Measurements from ENCODE around the gene KCNJ10. TPM values are rescaled to one million over a fixed set of nuclear protein-coding genes. Genes with fewer than 3 reads are reported as not detected.

The KCNJ10 gene
- total RNA-seq, 1 experiment from 2014 or later = 0.08 TPM

- Histone ChIP-seq H3K4me3 (ENCODE audit: low read depth in 2 of 2, low read length in 2 of 2) (no peak overlapping the region), H3K27ac (ENCODE audit: low read length) (no peak overlapping the region), H3K9me3 (ENCODE audit: control insufficient read depth, insufficient read depth, low read depth, low read length) (no peaks in the 10 kb centered on the region), H3K27me3 (ENCODE audit: control insufficient read depth, insufficient read depth, low read length) (no peaks in the 10 kb centered on the region; the same call in 1 of the 2 replicates), H3K36me3 (ENCODE audit: control insufficient read depth, insufficient read depth, low read length) (no peaks in the 10 kb centered on the region), H3K4me1 (ENCODE audit: control insufficient read depth, insufficient read depth, low read length) (no peaks in the 10 kb centered on the region)
- POLR2A ChIA-PET = interaction anchor here (0.5 kb wide), 1 partner anchor 241 kb away, joined by 8 read pairs; no protein-coding TSS in a partner anchor
- intact Hi-C loops (cut with micrococcal nuclease; ENCODE audit: unreplicated experiment) = no loop called here
- in situ Hi-C loops (cut with HindIII; ENCODE audit: low pct_unique_long_range_greater_than_20kb, low sequenced_read_pairs) = no loop called here
- no peak for TF ChIP-seq SIN3A (IDR thresholded peaks at IDR 0.05; ENCODE audit: borderline replicate concordance, insufficient read depth, low read depth, low read length)
- no peak for TF ChIP-seq POLR2AphosphoS5 (IDR thresholded peaks at IDR 0.05; ENCODE audit: low read depth, low read length)
- TF ChIP-seq REST (IDR thresholded peaks at IDR 0.05; ENCODE audit: insufficient read depth in 1 of 2, low read depth in 2 of 2, low read length in 1 of 2) = no peak
- TF ChIP-seq TCF7L2 (IDR thresholded peaks at IDR 0.05; ENCODE audit: low read depth, low read length) = no peak
- TF ChIP-seq, protein P1, sequence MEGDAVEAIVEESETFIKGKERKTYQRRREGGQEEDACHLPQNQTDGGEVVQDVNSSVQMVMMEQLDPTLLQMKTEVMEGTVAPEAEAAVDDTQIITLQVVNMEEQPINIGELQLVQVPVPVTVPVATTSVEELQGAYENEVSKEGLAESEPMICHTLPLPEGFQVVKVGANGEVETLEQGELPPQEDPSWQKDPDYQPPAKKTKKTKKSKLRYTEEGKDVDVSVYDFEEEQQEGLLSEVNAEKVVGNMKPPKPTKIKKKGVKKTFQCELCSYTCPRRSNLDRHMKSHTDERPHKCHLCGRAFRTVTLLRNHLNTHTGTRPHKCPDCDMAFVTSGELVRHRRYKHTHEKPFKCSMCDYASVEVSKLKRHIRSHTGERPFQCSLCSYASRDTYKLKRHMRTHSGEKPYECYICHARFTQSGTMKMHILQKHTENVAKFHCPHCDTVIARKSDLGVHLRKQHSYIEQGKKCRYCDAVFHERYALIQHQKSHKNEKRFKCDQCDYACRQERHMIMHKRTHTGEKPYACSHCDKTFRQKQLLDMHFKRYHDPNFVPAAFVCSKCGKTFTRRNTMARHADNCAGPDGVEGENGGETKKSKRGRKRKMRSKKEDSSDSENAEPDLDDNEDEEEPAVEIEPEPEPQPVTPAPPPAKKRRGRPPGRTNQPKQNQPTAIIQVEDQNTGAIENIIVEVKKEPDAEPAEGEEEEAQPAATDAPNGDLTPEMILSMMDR (IDR thresholded peaks at IDR 0.05) = no peak
- no peak for DNase-seq (ENCODE audit: low read depth, low spot score)
- BruUV-seq (replicated peaks) = no TSS peak
- CTCF ChIA-PET = interaction anchor here (0.9 to 1.8 kb wide), 2 partner anchors 35 to 43 kb away, joined by 3 to 4 read pairs; no protein-coding TSS in a partner anchor
- ATAC-seq = no peak
These were observed 104.7 kb downstream of the KCNJ10 start for GRCh38 chr1:159965263-159965662.

DNA sequence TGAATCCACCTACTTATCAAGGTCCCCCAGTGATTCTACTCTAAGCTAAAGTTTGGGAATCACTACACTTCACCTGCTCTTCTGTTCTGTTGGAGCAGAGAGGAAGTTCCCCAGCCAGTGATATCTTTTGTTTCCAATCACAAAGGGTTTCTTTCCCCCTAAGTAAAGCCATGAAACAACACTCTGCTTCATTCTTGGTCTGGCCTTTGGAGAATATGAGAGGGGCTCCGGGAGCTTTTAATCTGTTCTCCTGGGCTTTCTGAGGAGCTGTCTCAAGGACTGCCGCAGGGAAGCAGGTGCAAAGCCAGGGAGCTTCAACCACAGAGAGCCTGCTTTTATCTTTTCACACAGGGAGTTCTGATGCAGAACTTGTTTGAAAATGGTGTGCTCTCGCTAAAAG is 105.8 kb downstream of the KCNJ10 start:
- CTCF ChIA-PET = interaction anchor here (1.8 kb wide), 1 partner anchor 44 kb away, joined by 4 read pairs; no protein-coding TSS in a partner anchor
- DNase-seq (ENCODE audit: low read depth, low spot score) = no peak
- no peak overlapping the region for H3K4me3 ChIP-seq (ENCODE audit: low read depth in 2 of 2, low read length in 2 of 2)
- no peaks in the 10 kb centered on the region for H3K4me1 ChIP-seq (ENCODE audit: control insufficient read depth, insufficient read depth, low read length)
- no peaks in the 10 kb centered on the region; the same call in 1 of the 2 replicates for H3K27me3 ChIP-seq (ENCODE audit: control insufficient read depth, insufficient read depth, low read length)
- TF ChIP-seq, protein P1 (IDR thresholded peaks at IDR 0.05) = no peak
- TF ChIP-seq SIN3A (IDR thresholded peaks at IDR 0.05; ENCODE audit: borderline replicate concordance, insufficient read depth, low read depth, low read length) (no peak), POLR2AphosphoS5 (IDR thresholded peaks at IDR 0.05; ENCODE audit: low read depth, low read length) (no peak), TCF7L2 (IDR thresholded peaks at IDR 0.05; ENCODE audit: low read depth, low read length) (no peak), REST (IDR thresholded peaks at IDR 0.05; ENCODE audit: insufficient read depth in 1 of 2, low read depth in 2 of 2, low read length in 1 of 2) (no peak)
- POLR2A ChIA-PET = no interaction called here
- no peaks in the 10 kb centered on the region for H3K9me3 ChIP-seq (ENCODE audit: control insufficient read depth, insufficient read depth, low read depth, low read length)
- intact Hi-C loops (cut with micrococcal nuclease; ENCODE audit: unreplicated experiment) (no loop called here), in situ Hi-C loops (cut with HindIII; ENCODE audit: low pct_unique_long_range_greater_than_20kb, low sequenced_read_pairs) (no loop called here)
- ATAC-seq = no peak
- H3K36me3 ChIP-seq (ENCODE audit: control insufficient read depth, insufficient read depth, low read length) = no peaks in the 10 kb centered on the region
- no peak overlapping the region for H3K27ac ChIP-seq (ENCODE audit: low read length)
- BruUV-seq (replicated peaks) = no TSS peak
